Measurements from ENCODE around the gene C16orf92. TPM values are rescaled to one million over a fixed set of nuclear protein-coding genes. Genes with fewer than 3 reads are reported as not detected.

The C16orf92 gene
- total and polyA plus RNA-seq, 2 experiments from 2014 or later: 0.34 TPM; not detected in 1

DNA sequence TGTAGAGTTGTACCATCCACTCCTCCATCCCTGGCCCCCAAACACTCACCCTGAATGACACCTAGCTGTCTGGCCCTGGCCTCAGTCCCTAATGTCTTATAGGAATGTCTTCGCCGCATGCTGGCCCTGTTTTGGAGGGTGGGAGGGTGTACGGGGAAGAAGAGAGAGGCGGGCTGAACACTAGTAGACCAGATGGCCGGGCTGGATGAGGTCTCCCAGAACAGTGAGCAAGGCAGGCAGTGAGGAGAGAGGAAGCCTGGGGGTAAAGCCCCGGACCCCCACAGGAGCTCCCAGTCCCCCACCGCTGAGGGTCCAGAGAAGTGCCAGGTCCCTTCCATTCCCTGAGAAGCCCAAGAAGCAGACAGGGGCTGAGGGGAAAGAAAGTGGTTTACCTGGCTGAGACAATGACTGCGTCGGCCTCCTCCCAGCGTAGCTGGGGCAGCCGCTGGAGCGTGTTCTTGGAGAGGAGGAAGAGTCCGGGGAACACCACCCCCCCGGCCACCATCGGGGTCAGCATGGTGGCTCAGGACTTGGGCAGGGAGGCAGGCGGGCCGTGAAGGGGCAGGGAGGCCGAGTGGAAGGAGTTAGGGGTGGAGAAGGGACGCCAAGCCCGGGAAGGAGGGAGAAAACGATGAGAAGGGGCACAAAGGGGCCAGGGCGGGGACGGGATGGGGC is 7.2 kb downstream of the C16orf92 start:
- Histone ChIP-seq H3K79me2 (replicated peaks; ENCODE audit: insufficient read depth) (no peaks in the 10 kb centered on the region), H3K36me3 (ENCODE audit: insufficient read depth) (no peaks in the 10 kb centered on the region), H3K9me2 (ENCODE audit: insufficient read depth) (no peaks in the 10 kb centered on the region), H3F3A (replicated peaks; ENCODE audit: low read depth) (0 out of 2 replicates have a peak, but pooled peaks cover 3% of the 10 kb centered on the region), H3K4me3 (peak overlapping the region; percentile 83), H2AFZ (peak overlapping the region; percentile 56; the same call in 1 of the 2 replicates), H3K4me1 (ENCODE audit: insufficient read depth) (peaks cover 24% of the 10 kb centered on the region), H4K20me1 (replicated peaks; ENCODE audit: insufficient read depth) (no peaks in the 10 kb centered on the region; the same call in 1 of the 2 replicates), H3K27ac (ENCODE audit: low read depth) (no peak overlapping the region), H3K4me2 (peak overlapping the region; percentile 95), H3K27me3 (ENCODE audit: insufficient read depth) (peaks cover 2% of the 10 kb centered on the region; the same call in 1 of the 2 replicates)
- Mint-ChIP-seq H3K4me3 (peak overlapping the region; percentile 83), H3K27me3 (ENCODE audit: insufficient read depth, low read depth, poor library complexity) (peaks cover 19% of the 10 kb centered on the region), H3K36me3 (ENCODE audit: low read depth) (peaks cover 3% of the 10 kb centered on the region; the same call in 2 of the 3 replicates), H3K27ac (no peak overlapping the region), H3K9me3 (no peaks in the 10 kb centered on the region), H3K4me1 (peaks cover 39% of the 10 kb centered on the region)
- peak; percentile 2; the same call in 2 of the 3 replicates for ATAC-seq
- DNase-seq (ENCODE audit: low spot score): peak; percentile 44
- TF ChIP-seq, protein P1, sequence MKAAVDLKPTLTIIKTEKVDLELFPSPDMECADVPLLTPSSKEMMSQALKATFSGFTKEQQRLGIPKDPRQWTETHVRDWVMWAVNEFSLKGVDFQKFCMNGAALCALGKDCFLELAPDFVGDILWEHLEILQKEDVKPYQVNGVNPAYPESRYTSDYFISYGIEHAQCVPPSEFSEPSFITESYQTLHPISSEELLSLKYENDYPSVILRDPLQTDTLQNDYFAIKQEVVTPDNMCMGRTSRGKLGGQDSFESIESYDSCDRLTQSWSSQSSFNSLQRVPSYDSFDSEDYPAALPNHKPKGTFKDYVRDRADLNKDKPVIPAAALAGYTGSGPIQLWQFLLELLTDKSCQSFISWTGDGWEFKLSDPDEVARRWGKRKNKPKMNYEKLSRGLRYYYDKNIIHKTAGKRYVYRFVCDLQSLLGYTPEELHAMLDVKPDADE (IDR thresholded peaks at IDR 0.05): no peak
- no peak for TF ChIP-seq CREB1 (CRISPR knock-in tag; IDR thresholded peaks at IDR 0.05; ENCODE audit: low read depth)
- TF ChIP-seq NANOG (IDR thresholded peaks at IDR 0.05; ENCODE audit: borderline replicate concordance): no peak
- TF ChIP-seq ZNF331 (CRISPR knock-in tag; IDR thresholded peaks at IDR 0.05; ENCODE audit: low read depth): no peak
- no peak for TF ChIP-seq EZH2 (IDR thresholded peaks at IDR 0.05; ENCODE audit: low read depth, unreplicated experiment)
- no peak for TF ChIP-seq EZH2phosphoT487 (IDR thresholded peaks at IDR 0.05; ENCODE audit: unreplicated experiment)
- TF ChIP-seq, protein P2, sequence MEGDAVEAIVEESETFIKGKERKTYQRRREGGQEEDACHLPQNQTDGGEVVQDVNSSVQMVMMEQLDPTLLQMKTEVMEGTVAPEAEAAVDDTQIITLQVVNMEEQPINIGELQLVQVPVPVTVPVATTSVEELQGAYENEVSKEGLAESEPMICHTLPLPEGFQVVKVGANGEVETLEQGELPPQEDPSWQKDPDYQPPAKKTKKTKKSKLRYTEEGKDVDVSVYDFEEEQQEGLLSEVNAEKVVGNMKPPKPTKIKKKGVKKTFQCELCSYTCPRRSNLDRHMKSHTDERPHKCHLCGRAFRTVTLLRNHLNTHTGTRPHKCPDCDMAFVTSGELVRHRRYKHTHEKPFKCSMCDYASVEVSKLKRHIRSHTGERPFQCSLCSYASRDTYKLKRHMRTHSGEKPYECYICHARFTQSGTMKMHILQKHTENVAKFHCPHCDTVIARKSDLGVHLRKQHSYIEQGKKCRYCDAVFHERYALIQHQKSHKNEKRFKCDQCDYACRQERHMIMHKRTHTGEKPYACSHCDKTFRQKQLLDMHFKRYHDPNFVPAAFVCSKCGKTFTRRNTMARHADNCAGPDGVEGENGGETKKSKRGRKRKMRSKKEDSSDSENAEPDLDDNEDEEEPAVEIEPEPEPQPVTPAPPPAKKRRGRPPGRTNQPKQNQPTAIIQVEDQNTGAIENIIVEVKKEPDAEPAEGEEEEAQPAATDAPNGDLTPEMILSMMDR (conservative IDR thresholded peaks at IDR 0.05; ENCODE audit: low read depth in 2 of 2): no peak
- TF ChIP-seq ZNF114 (CRISPR knock-in tag; IDR thresholded peaks at IDR 0.05): no peak
- TF ChIP-seq POLR2AphosphoS5 (IDR thresholded peaks at IDR 0.05; ENCODE audit: low read depth): no peak
- TF ChIP-seq STAT1 (IDR thresholded peaks at IDR 0.05; ENCODE audit: unreplicated experiment): no peak

DNA sequence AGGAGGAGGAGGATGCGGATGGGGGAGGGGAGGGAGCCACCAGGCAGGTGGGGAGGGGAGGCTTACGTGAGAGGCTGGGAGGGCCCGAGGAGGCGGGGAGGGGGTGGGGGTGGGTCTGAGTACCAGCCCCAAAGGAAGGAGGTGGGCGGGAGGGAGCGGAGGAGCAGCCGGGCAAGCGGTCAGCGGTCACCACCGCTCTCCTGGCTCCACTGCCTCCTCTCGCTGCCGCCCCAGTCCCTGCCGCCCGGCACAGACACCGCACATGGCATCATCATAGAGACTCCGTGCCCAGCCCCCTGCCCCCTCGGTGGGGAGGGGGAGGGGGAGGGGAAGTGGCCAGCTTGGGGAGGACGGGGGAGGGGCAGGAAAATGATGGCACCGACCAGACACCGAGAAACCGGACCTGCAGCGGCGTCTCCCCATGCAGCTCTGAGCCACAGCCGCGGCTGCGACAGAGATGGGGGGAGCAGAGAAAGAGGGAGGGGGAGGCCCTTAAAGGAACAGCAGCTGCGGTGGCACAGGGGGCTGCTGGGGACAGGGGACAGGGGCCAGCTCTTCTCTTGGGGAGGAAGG is 7.9 kb downstream of the C16orf92 start, which contains the start of gene TLCD3B:
Gene TLCD3B, minus strand, starts transcription at position 431 of the 573 bp plus-strand sequence. CDS start 744 bp downstream, outside the sequence.
- Mint-ChIP-seq H3K9me3 (no peaks in the 10 kb centered on the region), H3K4me3 (peak within 1 kb of the TSS; percentile 83), H3K36me3 (ENCODE audit: low read depth) (peaks cover 2% of the 10 kb centered on the region; the same call in 2 of the 3 replicates), H3K4me1 (peaks cover 39% of the 10 kb centered on the region), H3K27ac (no peak within 1 kb of the TSS), H3K27me3 (ENCODE audit: insufficient read depth, low read depth, poor library complexity) (peaks cover 19% of the 10 kb centered on the region)
- H3K79me2 ChIP-seq (replicated peaks; ENCODE audit: insufficient read depth): no peaks in the 10 kb centered on the region
- peak within 1 kb of the TSS; percentile 83 for H3K4me3 ChIP-seq
- H3K27ac ChIP-seq (ENCODE audit: low read depth): no peak within 1 kb of the TSS
- ATAC-seq (peak; percentile 16), DNase-seq (ENCODE audit: low spot score) (peak; percentile 88)
- H3K36me3 ChIP-seq (ENCODE audit: insufficient read depth): no peaks in the 10 kb centered on the region
- peak within 1 kb of the TSS; percentile 90 for H2AFZ ChIP-seq
- peaks cover 7% of the 10 kb centered on the region; the same call in 1 of the 2 replicates for H3K27me3 ChIP-seq (ENCODE audit: insufficient read depth)
- no peaks in the 10 kb centered on the region for H3K9me2 ChIP-seq (ENCODE audit: insufficient read depth)
- H3K4me1 ChIP-seq (ENCODE audit: insufficient read depth): peaks cover 24% of the 10 kb centered on the region
- H3F3A ChIP-seq (replicated peaks; ENCODE audit: low read depth): 0 out of 2 replicates have a peak, but pooled peaks cover 3% of the 10 kb centered on the region
- no peaks in the 10 kb centered on the region; the same call in 1 of the 2 replicates for H4K20me1 ChIP-seq (replicated peaks; ENCODE audit: insufficient read depth)
- TF ChIP-seq POLR2AphosphoS5 (IDR thresholded peaks at IDR 0.05; ENCODE audit: low read depth): peak; percentile 39; the same call in 1 of the 2 replicates
- TF ChIP-seq STAT1 (IDR thresholded peaks at IDR 0.05; ENCODE audit: unreplicated experiment): no peak
- peak within 1 kb of the TSS; percentile 95 for H3K4me2 ChIP-seq
